GM23248 (cell line): ENCODE measurements around the gene ZBTB45. TPM values are rescaled to one million over a fixed set of nuclear protein-coding genes. Genes with fewer than 3 reads are reported as not detected.
A peak's percentile ranks its signal among the peaks of the same experiment; 100 is the strongest.

Experiments
- DNase-seq: peaks from one replicate; pipeline ENCODE4 v3.0.0-alpha.2; 2015
- H2AFZ ChIP-seq: fragments of 200-600 bp; sonication (generic); 2 replicates; pipeline ENCODE4 v1.6.1; 2016; ENCODE audit warnings: antibody characterized with exemption
- H3F3A ChIP-seq: fragments of 200-600 bp; sonication (generic); 2 replicates; pipeline ENCODE4 v1.6.1; 2016; ENCODE audit warnings: mild to moderate bottlenecking, antibody characterized with exemption, mixed run types; ENCODE audit not compliant: insufficient read depth
- H3K27ac ChIP-seq: fragments of 200-600 bp; sonication (generic); 2 replicates; pipeline ENCODE4 v1.5.1; 2016; ENCODE audit warnings: mild to moderate bottlenecking
- H3K27me3 ChIP-seq: fragments of 200-600 bp; sonication (generic); replicated peaks from 2 replicates; pipeline ENCODE4 v1.6.1; 2016; ENCODE audit warnings: mild to moderate bottlenecking; ENCODE audit not compliant: insufficient read depth
- H3K36me3 ChIP-seq: fragments of 200-600 bp; sonication (generic); 2 replicates; pipeline ENCODE4 v1.6.1; 2016; ENCODE audit warnings: low read depth, mild to moderate bottlenecking
- H3K4me1 ChIP-seq: fragments of 200-600 bp; sonication (generic); 2 replicates; pipeline ENCODE4 v1.6.1; 2016; ENCODE audit warnings: mild to moderate bottlenecking; ENCODE audit not compliant: insufficient read depth
- H3K4me2 ChIP-seq: fragments of 200-600 bp; sonication (generic); one replicate; pipeline ENCODE4 v1.6.1; 2016; ENCODE audit warnings: mild to moderate bottlenecking; ENCODE audit not compliant: unreplicated experiment
- H3K4me3 ChIP-seq: fragments of 200-600 bp; sonication (generic); 2 replicates; pipeline ENCODE4 v1.5.1; 2016; ENCODE audit warnings: mild to moderate bottlenecking
- H3K79me2 ChIP-seq: fragments of 200-600 bp; sonication (generic); 2 replicates; pipeline ENCODE4 v1.6.1; 2016; ENCODE audit warnings: mild to moderate bottlenecking; ENCODE audit not compliant: insufficient read depth
- H3K9ac ChIP-seq: fragments of 200-600 bp; sonication (generic); 2 replicates; pipeline ENCODE4 v1.6.1; 2016; ENCODE audit warnings: mild to moderate bottlenecking
- H3K9me2 ChIP-seq: fragments of 200-600 bp; sonication (generic); 2 replicates; pipeline ENCODE4 v1.6.1; 2016; ENCODE audit warnings: mixed run types, mild to moderate bottlenecking, moderate library complexity; ENCODE audit not compliant: insufficient read depth
- H3K9me3 ChIP-seq: fragments of 200-600 bp; sonication (generic); one replicate; pipeline ENCODE4 v1.6.1; 2017; ENCODE audit warnings: low read depth
- H4K20me1 ChIP-seq: fragments of 200-600 bp; sonication (generic); 2 replicates; pipeline ENCODE4 v1.6.0; 2016; ENCODE audit not compliant: insufficient read depth
- EZH2 ChIP-seq: fragments of 200-600 bp; sonication (generic); IDR thresholded peaks from 2 replicates; pipeline ENCODE4 v1.6.1; 2018; ENCODE audit warnings: antibody characterized with exemption, mild to moderate bottlenecking; ENCODE audit not compliant: insufficient read depth, poor library complexity, severe bottlenecking
- EZH2phosphoT487 ChIP-seq: fragments of 200-600 bp; sonication (generic); IDR thresholded peaks from 2 replicates; pipeline ENCODE4 v1.6.1; 2018; ENCODE audit warnings: antibody characterized with exemption, moderate library complexity, mild to moderate bottlenecking, low read depth; ENCODE audit not compliant: insufficient read depth
- WGBS, 2 experiments: methylation state at CpG; one replicate each; pipeline ENCODE4 v1.1.6; 2015 to 2017; ENCODE audit warnings: low lambda C conversion rate in 2 of 2, low coverage in 1 of 2; ENCODE audit errors: missing lambda C conversion rate in 2 of 2; 5-methylcytosine and 5-hydroxymethylcytosine counted together
- in situ Hi-C: fragments of 300-500 bp; cut with MboI; formaldehyde crosslinking; loops from 2 replicates; pipeline ENCODE4 v1.15.0; 2020
- polyA plus RNA-seq: library from polyadenylated mRNA; unstranded; fragments of >200 nt; fragmentation: Nextera tagmentation; extraction: Ambion mirVana; gene quantifications from 2 replicates; pipeline ENCODE4 v1.2.1, GENCODE V29; 2016
- total RNA-seq: library from RNA; depleted of rRNA; stranded (reverse); fragments of >200 nt; shearing (Covaris generic); gene quantifications from 2 replicates; pipeline ENCODE4 v1.2.3, GENCODE V29; 2014; rRNA removed

ZBTB45 gene
- total RNA-seq, result 5.9 and 9.0 TPM in 2 replicates
- polyA plus RNA-seq, result 16.0 and 17.9 TPM in 2 replicates

DNA sequence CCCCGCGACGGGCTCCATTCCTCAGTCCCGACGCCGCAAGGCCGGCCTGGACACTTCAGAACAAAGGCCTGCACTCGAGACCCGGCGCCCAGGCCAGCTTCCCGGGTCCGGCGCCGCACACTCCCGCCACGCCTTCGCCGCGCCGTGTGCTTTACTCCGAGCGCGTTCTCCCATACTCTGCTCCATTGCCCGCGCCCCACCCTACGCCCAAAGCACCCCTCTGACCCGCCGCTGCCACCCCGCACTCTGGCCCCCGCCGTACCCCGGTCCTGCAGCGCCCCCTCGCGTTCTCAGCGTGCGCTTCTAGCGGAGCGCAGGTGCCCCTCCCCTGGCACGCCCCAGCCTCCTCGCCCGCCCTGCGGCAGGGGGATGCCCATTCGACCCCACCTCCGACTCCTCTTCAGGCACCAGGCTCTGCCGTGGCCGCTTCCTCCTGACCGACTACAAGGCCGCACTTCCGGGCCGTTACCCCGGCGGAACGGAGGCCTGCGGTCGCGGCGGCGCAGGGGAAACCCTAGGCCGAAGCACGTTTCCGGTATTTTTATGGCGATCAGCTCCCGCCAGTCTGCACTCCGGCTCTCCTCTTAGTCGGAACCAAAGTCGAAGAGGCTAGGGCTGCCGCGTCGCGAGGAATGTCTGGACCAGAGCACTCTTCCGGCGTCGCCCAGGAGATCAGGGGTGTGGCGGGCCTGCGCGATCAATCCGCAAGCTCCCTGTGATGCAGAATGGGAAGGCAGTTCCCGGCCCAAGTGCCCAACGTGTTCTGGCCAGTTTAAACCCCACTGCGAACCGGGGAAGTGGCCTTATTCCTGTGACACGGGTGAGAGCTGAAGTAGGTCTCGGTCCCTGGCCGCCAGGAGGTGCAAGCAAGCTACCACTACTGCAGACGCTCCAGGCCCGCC is at the start of gene ZBTB45:
Gene ZBTB45 (minus strand): TSS at position 456 of the 902 bp plus-strand sequence. CDS start 2,137 bp downstream, outside the sequence.
- no peak for TF ChIP-seq EZH2
- no peak for TF ChIP-seq EZH2phosphoT487
- WGBS, 2 experiments, result 1% methylated on average over 50 to 85 of the region's 87 CpGs
- Histone ChIP-seq H3K4me2 (peak within 1 kb of the TSS; percentile 95), H3K79me2 (peaks cover 43% of the 10 kb centered on the region), H3K4me3 (peak within 1 kb of the TSS; percentile 94), H3F3A (peaks cover 18% of the 10 kb centered on the region; the same call in 1 of the 2 replicates), H3K9ac (peak within 1 kb of the TSS; percentile 97), H2AFZ (peak within 1 kb of the TSS; percentile 85), H3K4me1 (peaks cover 12% of the 10 kb centered on the region), H3K9me3 (no peaks in the 10 kb centered on the region), H3K27ac (peak within 1 kb of the TSS; percentile 89), H4K20me1 (no peaks in the 10 kb centered on the region), H3K36me3 (peaks cover 5% of the 10 kb centered on the region; the same call in 1 of the 2 replicates), H3K9me2 (no peaks in the 10 kb centered on the region), H3K27me3 (no peaks in the 10 kb centered on the region)
- in situ Hi-C loops, result no loop called here
- peak; percentile 98 for DNase-seq

DNA sequence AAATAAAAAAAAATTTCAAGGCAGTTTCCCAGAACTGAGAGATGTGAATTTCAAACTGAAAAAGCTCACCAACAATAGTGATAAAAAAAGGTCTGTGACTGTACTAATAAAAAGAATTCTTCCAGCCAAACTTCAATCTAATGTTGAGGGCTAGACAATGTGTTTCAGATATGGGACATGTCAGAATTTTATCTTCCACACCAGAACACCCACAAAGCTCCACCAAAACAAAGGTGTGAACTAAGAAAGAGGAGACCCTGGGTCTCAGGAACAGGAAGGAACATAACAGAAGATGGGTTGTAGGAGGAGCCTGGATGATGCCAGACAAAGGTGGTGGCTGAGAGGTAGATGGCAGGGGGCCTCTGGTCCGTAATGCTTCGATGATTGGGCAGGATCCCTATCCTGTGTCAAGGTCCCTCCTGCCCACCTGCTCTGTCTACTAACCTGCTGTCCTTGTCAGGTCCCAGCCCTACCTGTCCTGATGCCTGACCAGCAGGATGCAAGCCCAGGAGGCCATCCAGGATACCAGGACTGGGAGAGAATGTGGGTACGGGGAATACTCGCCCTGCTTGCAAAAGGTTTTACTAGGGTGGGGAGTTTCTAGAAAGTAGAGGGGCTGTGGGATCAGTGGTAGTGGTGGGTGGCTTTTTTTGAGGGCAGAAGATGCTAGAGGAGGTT is 49.0 kb upstream of the ZBTB45 start:
- no peak overlapping the region for H3K4me3 ChIP-seq
- WGBS, 2 experiments, result 70 to 74% methylated on average over 4 of the region's 4 CpGs
- H4K20me1 ChIP-seq, result no peaks in the 10 kb centered on the region
- H3K4me1 ChIP-seq, result peaks cover 2% of the 10 kb centered on the region; the same call in 1 of the 2 replicates
- H3K9ac ChIP-seq, result no peak overlapping the region
- H3K9me2 ChIP-seq, result no peaks in the 10 kb centered on the region
- no peaks in the 10 kb centered on the region for H3K9me3 ChIP-seq
- peaks cover 11% of the 10 kb centered on the region for H3F3A ChIP-seq
- no peak for TF ChIP-seq EZH2
- no peak for TF ChIP-seq EZH2phosphoT487
- H3K27ac ChIP-seq, result no peak overlapping the region
- no peaks in the 10 kb centered on the region for H3K27me3 ChIP-seq
- peaks cover 9% of the 10 kb centered on the region for H3K79me2 ChIP-seq
- no peak for DNase-seq
- no peaks in the 10 kb centered on the region; the same call in 1 of the 2 replicates for H3K36me3 ChIP-seq
- H2AFZ ChIP-seq, result no peak overlapping the region
- in situ Hi-C loops, result no loop called here
- H3K4me2 ChIP-seq, result no peak overlapping the region

DNA sequence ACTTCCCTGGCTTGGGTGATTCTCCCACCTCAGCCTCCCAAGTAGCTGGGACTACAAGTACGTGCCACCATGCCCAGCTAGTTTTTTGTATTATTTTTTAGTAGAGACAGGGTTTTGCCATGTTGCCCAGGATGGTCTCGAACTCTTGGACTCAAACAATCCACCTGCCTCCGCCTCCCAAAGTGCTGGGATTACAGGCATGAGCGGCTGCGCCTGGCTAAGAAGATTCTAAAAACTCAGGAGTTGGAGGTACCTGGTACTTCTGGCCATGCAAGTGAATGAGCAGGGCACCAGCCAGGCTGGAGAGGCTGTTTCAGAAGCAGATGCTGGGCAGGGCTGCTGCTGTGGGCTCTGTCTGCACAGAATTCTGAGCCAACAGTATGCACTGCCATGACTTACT is 47.4 kb upstream of the ZBTB45 start:
- TF ChIP-seq EZH2phosphoT487 (no peak), EZH2 (no peak)
- no peak overlapping the region for H3K4me3 ChIP-seq
- no peaks in the 10 kb centered on the region; the same call in 1 of the 2 replicates for H3K36me3 ChIP-seq
- H3F3A ChIP-seq, result peaks cover 14% of the 10 kb centered on the region
- H3K27me3 ChIP-seq, result no peaks in the 10 kb centered on the region
- H3K4me2 ChIP-seq, result no peak overlapping the region
- H3K9me2 ChIP-seq, result no peaks in the 10 kb centered on the region
- H3K4me1 ChIP-seq, result peaks cover 12% of the 10 kb centered on the region; the same call in 1 of the 2 replicates
- peaks cover 4% of the 10 kb centered on the region for H3K79me2 ChIP-seq
- H3K9ac ChIP-seq, result no peak overlapping the region
- H3K27ac ChIP-seq, result no peak overlapping the region
- in situ Hi-C loops, result no loop called here
- no peak overlapping the region for H2AFZ ChIP-seq
- H3K9me3 ChIP-seq, result no peaks in the 10 kb centered on the region
- 95 to 100% methylated on average over 5 of the region's 5 CpGs for WGBS, 2 experiments
- DNase-seq, result no peak
- no peaks in the 10 kb centered on the region for H4K20me1 ChIP-seq

DNA sequence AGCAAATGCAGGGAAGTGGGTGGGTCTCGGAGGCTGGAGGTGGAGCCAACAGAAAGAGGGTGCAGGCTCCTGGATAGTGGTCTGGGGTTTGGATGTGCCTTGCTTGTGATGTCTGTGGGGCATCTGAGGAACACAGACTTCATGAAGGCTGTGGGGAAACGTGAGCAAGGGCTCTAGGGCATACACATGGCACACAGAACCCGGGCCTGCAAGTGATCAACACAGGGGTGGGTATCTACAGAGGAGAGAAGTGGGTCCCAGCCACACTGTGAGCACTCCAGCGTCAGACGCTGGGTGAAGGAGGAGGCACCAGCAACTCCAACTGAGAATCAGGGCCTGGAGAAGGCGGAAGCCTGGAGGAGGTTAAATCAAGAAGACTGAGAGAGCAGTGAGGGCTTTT is 44.2 kb upstream of the ZBTB45 start:
- Histone ChIP-seq H3K9ac (no peak overlapping the region), H3K9me2 (no peaks in the 10 kb centered on the region), H3F3A (peaks cover 34% of the 10 kb centered on the region), H2AFZ (no peak overlapping the region), H3K9me3 (no peaks in the 10 kb centered on the region), H3K36me3 (no peaks in the 10 kb centered on the region; the same call in 1 of the 2 replicates), H3K4me3 (no peak overlapping the region), H4K20me1 (no peaks in the 10 kb centered on the region), H3K4me2 (no peak overlapping the region), H3K27me3 (no peaks in the 10 kb centered on the region), H3K27ac (no peak overlapping the region), H3K4me1 (peaks cover 18% of the 10 kb centered on the region), H3K79me2 (no peaks in the 10 kb centered on the region)
- WGBS, 2 experiments, result 42 to 46% methylated on average over 6 of the region's 6 CpGs
- in situ Hi-C loops, result no loop called here
- no peak for DNase-seq
- TF ChIP-seq EZH2phosphoT487 (no peak), EZH2 (no peak)
